Measurements from ENCODE around the gene COLGALT1. TPM values are rescaled to one million over a fixed set of nuclear protein-coding genes. Genes with fewer than 3 reads are reported as not detected.
A peak's percentile ranks its signal among the peaks of the same experiment; 100 is the strongest.

Gene COLGALT1
- total and polyA plus RNA-seq, 5 donors from 2014 or later, result 17.1 to 40.6 (median 18.3) TPM

DNA sequence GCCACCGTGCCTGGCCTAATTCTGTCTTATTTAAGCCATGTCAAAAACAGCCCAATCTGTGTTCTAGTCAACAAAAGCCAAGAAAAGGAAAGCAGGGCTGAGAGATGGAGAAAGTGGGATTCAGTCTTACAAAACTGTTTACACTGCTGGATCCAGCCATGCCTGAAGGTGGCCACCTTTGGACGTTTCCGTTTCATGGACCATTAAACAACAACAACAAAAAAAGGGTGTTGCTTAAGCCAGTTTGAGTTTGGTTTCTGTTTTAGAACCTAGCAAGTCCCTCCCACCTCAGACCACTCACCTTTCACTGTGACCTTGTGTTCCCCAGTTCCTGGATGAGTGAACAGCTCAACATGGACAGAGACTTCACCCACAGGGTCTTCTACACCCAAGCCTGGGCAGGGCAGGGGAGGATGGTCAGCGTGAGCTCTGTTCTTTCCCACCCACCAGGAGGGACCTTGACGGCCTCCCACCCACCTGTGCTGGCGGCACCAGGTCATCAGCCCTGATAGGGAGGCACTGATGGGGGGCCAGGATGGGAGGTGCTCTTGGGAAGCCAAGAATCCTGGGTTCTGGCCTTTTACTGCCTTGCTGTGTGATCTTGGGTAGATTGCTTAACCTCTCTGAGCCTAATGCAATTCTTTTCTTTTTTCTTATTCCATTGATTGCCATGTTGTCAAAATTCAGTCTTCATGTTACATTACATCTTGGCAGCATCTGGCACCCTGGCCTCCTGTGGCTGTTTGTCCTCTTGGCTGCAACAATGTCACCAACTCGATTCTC is 56.2 kb downstream of the COLGALT1 start:
- Mint-ChIP-seq H3K4me3 (no peak overlapping the region), H3K4me1 (peaks cover 0 to 8% (median 4%) of the 10 kb centered on the region in 4 donors), H3K9me3 (peaks cover 0 to 4% (median 0%) of the 10 kb centered on the region in 7 donors), H3K27ac (peak overlapping the region in 1 of 3 donors; percentile 22), H3K36me3 (peaks cover 2% of the 10 kb centered on the region), H3K27me3 (peaks cover 6% of the 10 kb centered on the region)
- no peak overlapping the region for H3K4me3 ChIP-seq (ENCODE audit: low read depth, low read length)
- no peaks in the 10 kb centered on the region for H3K36me3 ChIP-seq (ENCODE audit: control insufficient read depth, insufficient read depth, low read length)
- no peak for ATAC-seq (ENCODE audit: low read depth in 2 of 2)
- no peaks in the 10 kb centered on the region for H3K27me3 ChIP-seq (ENCODE audit: control insufficient read depth, insufficient read depth, low read length)
- H3K4me1 ChIP-seq (ENCODE audit: control insufficient read depth, insufficient read depth, low read length, poor library complexity, severe bottlenecking), result peaks cover 1% of the 10 kb centered on the region
- H3K9me3 ChIP-seq (ENCODE audit: control insufficient read depth in 2 of 2, low read length in 2 of 2), result no peaks in the 10 kb centered on the region
- DNase-seq, result no peak
- H3K27ac ChIP-seq (ENCODE audit: insufficient read depth, low read length, poor library complexity, severe bottlenecking), result no peak overlapping the region

DNA sequence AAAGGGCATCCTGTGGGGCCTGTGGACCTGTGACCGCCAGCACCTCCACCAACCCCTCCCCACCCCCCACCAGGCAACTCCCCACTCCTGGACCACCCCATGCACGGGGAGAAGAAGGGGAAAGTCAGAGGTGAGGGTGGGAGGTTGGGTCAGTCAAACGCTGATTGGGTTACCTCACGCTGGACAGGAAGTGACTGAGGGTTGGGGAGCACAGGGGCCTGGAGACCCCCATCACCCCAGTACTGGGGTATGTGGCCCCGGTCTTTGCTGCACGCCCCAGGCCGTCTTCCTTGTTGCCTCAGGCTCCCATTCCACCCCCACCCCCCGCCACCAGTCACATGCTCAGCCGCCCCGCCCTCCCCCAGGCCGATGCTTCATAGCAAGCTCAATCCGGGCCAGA is 59.0 kb downstream of the COLGALT1 start:
- Histone ChIP-seq H3K4me3 (ENCODE audit: low read depth, low read length) (no peak overlapping the region), H3K27me3 (ENCODE audit: control insufficient read depth, insufficient read depth, low read length) (peaks cover 5% of the 10 kb centered on the region), H3K27ac (ENCODE audit: insufficient read depth, low read length, poor library complexity, severe bottlenecking) (no peak overlapping the region), H3K36me3 (ENCODE audit: control insufficient read depth, insufficient read depth, low read length) (no peaks in the 10 kb centered on the region), H3K4me1 (ENCODE audit: control insufficient read depth, insufficient read depth, low read length, poor library complexity, severe bottlenecking) (no peaks in the 10 kb centered on the region), H3K9me3 (ENCODE audit: control insufficient read depth in 2 of 2, low read length in 2 of 2) (no peaks in the 10 kb centered on the region)
- Mint-ChIP-seq H3K27me3 (peaks cover 19% of the 10 kb centered on the region), H3K27ac (no peak overlapping the region), H3K4me3 (no peak overlapping the region), H3K4me1 (peaks cover 0 to 7% (median 0%) of the 10 kb centered on the region in 4 donors), H3K36me3 (peaks cover 2% of the 10 kb centered on the region), H3K9me3 (peaks cover 0 to 2% (median 0%) of the 10 kb centered on the region in 7 donors)
- DNase-seq (no peak), ATAC-seq (ENCODE audit: low read depth in 2 of 2) (no peak)

DNA sequence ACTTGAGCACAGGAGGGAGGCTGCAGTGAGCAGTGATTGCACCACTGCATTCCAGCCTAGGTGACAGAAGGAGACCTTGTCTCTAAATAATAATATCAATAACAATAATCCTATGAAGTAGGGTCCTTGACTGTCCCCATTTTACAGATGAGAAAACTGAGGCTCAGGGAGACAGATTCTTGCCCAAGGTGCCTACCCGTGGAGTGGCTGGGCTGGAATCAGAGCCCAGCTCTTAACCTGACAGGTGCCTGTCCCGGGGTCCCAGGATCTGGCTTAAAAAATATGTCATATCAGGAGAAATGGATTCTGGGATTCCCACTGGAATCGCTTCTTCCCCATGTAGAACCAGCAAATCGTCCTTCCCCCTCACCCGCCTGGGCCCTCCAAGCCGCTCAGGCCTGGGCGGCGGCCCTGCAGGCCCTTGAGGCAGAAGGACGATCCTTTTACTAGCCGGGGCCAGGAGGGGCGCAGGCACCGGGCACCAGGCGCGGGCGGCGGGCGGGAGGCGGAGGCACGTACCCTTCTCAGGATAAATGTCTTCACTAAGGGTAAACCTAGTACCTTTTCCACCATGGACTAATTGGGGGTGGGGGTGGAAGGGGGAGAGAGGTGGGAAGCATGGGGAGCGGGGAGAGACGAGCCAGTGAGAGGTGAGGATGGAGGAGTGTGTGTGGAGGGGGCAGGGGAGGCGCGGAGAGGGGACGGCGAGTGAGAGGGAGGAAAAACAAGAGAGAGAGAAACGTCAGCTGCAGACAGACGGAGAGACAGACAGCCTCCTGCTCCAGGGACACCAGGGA is 60.6 kb downstream of the COLGALT1 start:
- no peak overlapping the region for H3K27ac Mint-ChIP-seq
- Histone ChIP-seq H3K27me3 (ENCODE audit: control insufficient read depth, insufficient read depth, low read length) (peaks cover 5% of the 10 kb centered on the region), H3K36me3 (ENCODE audit: control insufficient read depth, insufficient read depth, low read length) (no peaks in the 10 kb centered on the region), H3K4me1 (ENCODE audit: control insufficient read depth, insufficient read depth, low read length, poor library complexity, severe bottlenecking) (no peaks in the 10 kb centered on the region), H3K4me3 (ENCODE audit: low read depth, low read length) (no peak overlapping the region), H3K27ac (ENCODE audit: insufficient read depth, low read length, poor library complexity, severe bottlenecking) (no peak overlapping the region), H3K9me3 (ENCODE audit: control insufficient read depth in 2 of 2, low read length in 2 of 2) (no peaks in the 10 kb centered on the region)
- H3K27me3 Mint-ChIP-seq, result peaks cover 19% of the 10 kb centered on the region
- DNase-seq (no peak), ATAC-seq (ENCODE audit: low read depth in 2 of 2) (no peak)
- no peak overlapping the region for H3K4me3 Mint-ChIP-seq
- H3K9me3 Mint-ChIP-seq, result peaks cover 0 to 2% (median 0%) of the 10 kb centered on the region in 7 donors
- H3K4me1 Mint-ChIP-seq, result peaks cover 0 to 7% (median 0%) of the 10 kb centered on the region in 4 donors
- H3K36me3 Mint-ChIP-seq, result peaks cover 2% of the 10 kb centered on the region

DNA sequence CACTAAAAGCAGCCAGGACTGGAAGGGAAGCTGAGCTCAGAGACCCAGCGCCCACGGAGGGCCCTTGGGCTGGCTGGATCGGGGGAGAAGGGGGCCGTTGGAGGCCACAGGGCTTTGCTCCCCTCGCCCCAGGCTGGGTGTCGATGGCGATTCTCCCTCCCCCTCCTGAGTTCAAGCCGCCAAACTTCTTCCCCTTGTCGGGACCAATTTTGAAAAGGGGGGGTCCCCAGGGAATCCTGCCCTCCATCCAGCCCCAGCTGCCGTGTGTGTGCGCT is 61.2 kb downstream of the COLGALT1 start:
- DNase-seq, result no peak
- no peak overlapping the region for H3K27ac ChIP-seq (ENCODE audit: insufficient read depth, low read length, poor library complexity, severe bottlenecking)
- Mint-ChIP-seq H3K4me3 (peak overlapping the region in 1 of 4 donors; percentile 62), H3K36me3 (peaks cover 2% of the 10 kb centered on the region), H3K4me1 (peaks cover 0 to 7% (median 0%) of the 10 kb centered on the region in 4 donors), H3K27me3 (peaks cover 19% of the 10 kb centered on the region), H3K27ac (no peak overlapping the region), H3K9me3 (peaks cover 0 to 3% (median 0%) of the 10 kb centered on the region in 7 donors)
- H3K4me3 ChIP-seq (ENCODE audit: low read depth, low read length), result no peak overlapping the region
- H3K9me3 ChIP-seq (ENCODE audit: control insufficient read depth in 2 of 2, low read length in 2 of 2), result no peaks in the 10 kb centered on the region
- H3K4me1 ChIP-seq (ENCODE audit: control insufficient read depth, insufficient read depth, low read length, poor library complexity, severe bottlenecking), result no peaks in the 10 kb centered on the region
- H3K36me3 ChIP-seq (ENCODE audit: control insufficient read depth, insufficient read depth, low read length), result no peaks in the 10 kb centered on the region
- H3K27me3 ChIP-seq (ENCODE audit: control insufficient read depth, insufficient read depth, low read length), result peaks cover 5% of the 10 kb centered on the region
- ATAC-seq (ENCODE audit: low read depth in 2 of 2), result no peak

DNA sequence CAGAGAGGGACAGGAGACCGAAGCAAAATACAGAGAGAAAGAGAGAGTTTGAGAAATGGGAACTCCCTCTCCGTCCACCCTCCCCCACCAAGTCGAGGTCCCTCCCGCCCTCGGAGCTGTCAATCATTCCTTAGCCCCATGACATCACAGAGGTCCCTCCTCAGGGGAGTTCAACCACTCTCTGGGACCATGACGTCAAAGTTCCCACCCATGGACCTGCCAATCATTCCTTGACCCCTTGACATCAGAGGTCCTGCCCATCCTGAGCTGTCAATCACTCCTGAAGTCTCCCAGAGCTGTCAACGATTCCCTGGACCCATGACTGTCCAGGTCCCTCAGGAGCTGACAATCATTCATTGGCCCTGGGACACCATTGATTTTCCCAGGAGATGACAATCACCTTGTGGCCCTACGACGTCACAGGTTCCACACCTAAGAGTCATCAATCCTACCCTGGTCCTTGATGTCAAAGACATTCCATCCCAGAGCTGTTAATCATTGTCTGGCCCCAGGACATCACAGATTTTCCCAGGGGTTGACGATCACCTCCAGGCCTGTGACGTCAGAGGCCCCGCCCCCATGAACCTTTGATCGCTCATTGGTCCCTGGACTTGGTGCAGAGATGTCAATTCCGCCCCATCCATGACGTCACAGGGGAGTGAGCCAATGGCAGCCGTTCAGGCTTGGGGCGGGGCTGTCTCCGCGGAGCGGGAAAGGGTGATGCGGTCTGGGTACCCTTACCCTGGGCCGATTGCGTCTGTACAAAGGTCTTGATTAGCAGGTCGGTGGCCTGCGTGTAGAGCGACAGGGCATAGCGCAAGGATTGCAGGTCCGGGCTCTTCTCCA is 61.7 kb downstream of the COLGALT1 start:
- Mint-ChIP-seq H3K27ac (no peak overlapping the region), H3K9me3 (peaks cover 0 to 8% (median 0%) of the 10 kb centered on the region in 7 donors), H3K27me3 (peaks cover 21% of the 10 kb centered on the region), H3K4me1 (peaks cover 0 to 11% (median 0%) of the 10 kb centered on the region in 4 donors), H3K36me3 (peaks cover 2% of the 10 kb centered on the region), H3K4me3 (peak overlapping the region in 2 of 4 donors; percentile 49 to 62)
- Histone ChIP-seq H3K4me3 (ENCODE audit: low read depth, low read length) (no peak overlapping the region), H3K27ac (ENCODE audit: insufficient read depth, low read length, poor library complexity, severe bottlenecking) (no peak overlapping the region), H3K9me3 (ENCODE audit: control insufficient read depth in 2 of 2, low read length in 2 of 2) (peaks cover 0 to 2% of the 10 kb centered on the region in 2 experiments), H3K4me1 (ENCODE audit: control insufficient read depth, insufficient read depth, low read length, poor library complexity, severe bottlenecking) (no peaks in the 10 kb centered on the region), H3K36me3 (ENCODE audit: control insufficient read depth, insufficient read depth, low read length) (no peaks in the 10 kb centered on the region), H3K27me3 (ENCODE audit: control insufficient read depth, insufficient read depth, low read length) (peaks cover 5% of the 10 kb centered on the region)
- no peak for DNase-seq
- ATAC-seq (ENCODE audit: low read depth in 2 of 2), result no peak

DNA sequence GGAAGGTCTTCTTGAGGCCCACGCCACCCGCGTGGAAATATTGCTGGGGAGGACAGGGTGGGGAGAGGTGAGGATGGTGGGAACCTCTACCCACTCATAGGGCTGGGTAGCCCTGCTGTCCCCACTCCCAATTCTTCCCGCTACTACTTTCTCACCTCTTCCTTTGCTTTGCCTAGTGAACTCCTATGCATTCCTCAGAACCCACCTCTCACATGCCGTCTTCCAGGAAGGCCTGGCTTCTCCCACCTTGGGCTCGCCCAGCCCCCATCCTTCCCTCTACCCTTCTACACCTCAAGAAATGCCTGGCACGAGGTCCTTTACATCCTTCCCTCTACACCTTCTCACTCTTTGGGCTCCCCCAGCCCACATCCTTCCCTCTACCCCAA is 62.4 kb downstream of the COLGALT1 start:
- no peak for DNase-seq
- H3K27me3 ChIP-seq (ENCODE audit: control insufficient read depth, insufficient read depth, low read length), result peaks cover 5% of the 10 kb centered on the region
- peaks cover 27% of the 10 kb centered on the region for H3K27me3 Mint-ChIP-seq

DNA sequence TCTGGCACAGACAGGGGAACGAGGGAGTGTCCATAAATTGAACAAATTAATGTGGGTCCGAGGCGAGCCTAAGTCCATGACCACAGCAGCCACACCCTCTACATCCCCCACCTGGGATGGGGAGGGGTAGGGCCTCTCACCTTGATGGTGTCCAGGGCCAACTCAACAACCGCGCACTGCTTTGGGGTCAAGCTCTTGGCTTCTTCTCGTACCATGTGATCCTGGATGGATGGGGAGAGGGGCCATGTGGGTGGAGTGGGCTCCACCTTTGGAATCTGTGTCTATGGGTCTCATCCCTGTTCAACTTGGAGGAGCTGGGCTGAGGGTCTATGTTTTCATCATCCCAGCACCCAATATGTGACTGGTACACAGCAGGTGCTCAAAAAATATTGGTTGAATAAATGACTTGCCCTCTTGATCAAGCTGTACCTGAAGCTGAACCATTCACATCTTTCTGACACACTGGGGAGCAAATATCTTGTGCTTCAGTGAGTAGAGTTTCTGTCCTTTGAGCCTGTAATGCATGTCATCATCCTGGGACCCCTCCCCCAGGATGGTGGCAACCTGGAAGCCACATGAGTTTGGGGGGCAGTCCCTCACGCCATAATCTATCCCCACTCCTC is 62.9 kb downstream of the COLGALT1 start:
- no peak overlapping the region for H3K27ac ChIP-seq (ENCODE audit: insufficient read depth, low read length, poor library complexity, severe bottlenecking)
- peaks cover 0 to 8% (median 0%) of the 10 kb centered on the region in 7 donors for H3K9me3 Mint-ChIP-seq
- H3K4me3 Mint-ChIP-seq, result no peak overlapping the region
- H3K36me3 ChIP-seq (ENCODE audit: control insufficient read depth, insufficient read depth, low read length), result no peaks in the 10 kb centered on the region
- H3K4me1 Mint-ChIP-seq, result peaks cover 0 to 19% (median under 1%) of the 10 kb centered on the region in 4 donors
- no peak overlapping the region for H3K4me3 ChIP-seq (ENCODE audit: low read depth, low read length)
- peaks cover 5% of the 10 kb centered on the region for H3K27me3 ChIP-seq (ENCODE audit: control insufficient read depth, insufficient read depth, low read length)
- peaks cover 28% of the 10 kb centered on the region for H3K27me3 Mint-ChIP-seq
- H3K27ac Mint-ChIP-seq, result no peak overlapping the region
- no peaks in the 10 kb centered on the region for H3K4me1 ChIP-seq (ENCODE audit: control insufficient read depth, insufficient read depth, low read length, poor library complexity, severe bottlenecking)
- H3K9me3 ChIP-seq (ENCODE audit: control insufficient read depth in 2 of 2, low read length in 2 of 2), result peaks cover 0 to 2% of the 10 kb centered on the region in 2 experiments
- peaks cover under 1% of the 10 kb centered on the region for H3K36me3 Mint-ChIP-seq
- no peak for DNase-seq
- ATAC-seq (ENCODE audit: low read depth in 2 of 2), result no peak

More for the DNA sequence above, 62.4 kb downstream of the COLGALT1 start:
- no peaks in the 10 kb centered on the region for H3K4me1 ChIP-seq (ENCODE audit: control insufficient read depth, insufficient read depth, low read length, poor library complexity, severe bottlenecking)
- no peaks in the 10 kb centered on the region for H3K36me3 ChIP-seq (ENCODE audit: control insufficient read depth, insufficient read depth, low read length)
- H3K27ac Mint-ChIP-seq, result no peak overlapping the region
- peaks cover 0 to 17% (median under 1%) of the 10 kb centered on the region in 4 donors for H3K4me1 Mint-ChIP-seq
- no peak overlapping the region for H3K27ac ChIP-seq (ENCODE audit: insufficient read depth, low read length, poor library complexity, severe bottlenecking)
- peaks cover 0 to 2% of the 10 kb centered on the region in 2 experiments for H3K9me3 ChIP-seq (ENCODE audit: control insufficient read depth in 2 of 2, low read length in 2 of 2)
- no peak overlapping the region for H3K4me3 ChIP-seq (ENCODE audit: low read depth, low read length)
- H3K4me3 Mint-ChIP-seq, result no peak overlapping the region
- peaks cover 0 to 8% (median 0%) of the 10 kb centered on the region in 7 donors for H3K9me3 Mint-ChIP-seq
- peaks cover 2% of the 10 kb centered on the region for H3K36me3 Mint-ChIP-seq
- no peak for ATAC-seq (ENCODE audit: low read depth in 2 of 2)
